Bronchial epithelial cell (primary cell): ENCODE results near the gene DLX5. TPM values are rescaled to one million over a fixed set of nuclear protein-coding genes. Genes with fewer than 3 reads are reported as not detected.
A peak's percentile ranks its signal among the peaks of the same experiment; 100 is the strongest.

ENCODE experiments used
- DNase-seq: peaks from one replicate; pipeline ENCODE4 v3.0.0-alpha.2; 2010; ENCODE audit warnings: low read depth
- FAIRE-seq: peaks from 2 replicates; lab custom pipeline; 2011; peaks lifted over from hg19 to GRCh38; lab: Jason Lieb, UNC
- H3K27me3 ChIP-seq: 2 replicates; pipeline ENCODE4 v1.5.1; 2011; ENCODE audit warnings: low read length; ENCODE audit not compliant: control insufficient read depth, insufficient read depth
- H3K36me3 ChIP-seq: 2 replicates; pipeline ENCODE4 v1.5.1; 2011; ENCODE audit warnings: low read length; ENCODE audit not compliant: control insufficient read depth, insufficient read depth
- H3K4me3 ChIP-seq: 2 replicates; pipeline ENCODE4 v1.5.1; 2011; ENCODE audit warnings: mild to moderate bottlenecking, low read depth, low read length, control low read depth
- CTCF ChIP-seq: IDR thresholded peaks from 2 replicates; pipeline ENCODE4 v1.5.1; 2011; ENCODE audit warnings: mild to moderate bottlenecking, moderate library complexity, low read length, control low read depth, inconsistent platforms; ENCODE audit not compliant: insufficient read depth, severe bottlenecking
- total RNA-seq: library from RNA; depleted of rRNA; stranded (reverse); fragments of >200 nt; gene quantifications from 2 replicates; pipeline ENCODE4 v1.2.1, GENCODE V29; 2014

Gene DLX5
- total RNA-seq, 1 donor from 2014 or later: not detected

- H3K27me3 ChIP-seq: peaks cover 35% of the 10 kb centered on the region
- no peak for TF ChIP-seq CTCF
- H3K36me3 ChIP-seq: no peaks in the 10 kb centered on the region
- DNase-seq (no peak), FAIRE-seq (no peak)
- no peak overlapping the region for H3K4me3 ChIP-seq
These were observed 36.9 kb downstream of the DLX5 start for GRCh38 chr7:96987719-96988118.

GRCh38 chr7:96986901-96987300 is 37.7 kb downstream of the DLX5 start:
- Histone ChIP-seq H3K36me3 (no peaks in the 10 kb centered on the region), H3K4me3 (no peak overlapping the region), H3K27me3 (peaks cover 28% of the 10 kb centered on the region)
- no peak for DNase-seq
- FAIRE-seq: no peak
- TF ChIP-seq CTCF: no peak

GRCh38 chr7:96985992-96986391 is 38.6 kb downstream of the DLX5 start:
- FAIRE-seq (no peak), DNase-seq (no peak)
- Histone ChIP-seq H3K27me3 (peaks cover 24% of the 10 kb centered on the region), H3K36me3 (no peaks in the 10 kb centered on the region), H3K4me3 (no peak overlapping the region)
- TF ChIP-seq CTCF: no peak

- TF ChIP-seq CTCF: no peak
- DNase-seq (peak; percentile 7), FAIRE-seq (no peak)
- Histone ChIP-seq H3K4me3 (no peak overlapping the region), H3K27me3 (peaks cover 10% of the 10 kb centered on the region), H3K36me3 (no peaks in the 10 kb centered on the region)
These were observed 42.0 kb downstream of the DLX5 start for GRCh38 chr7:96982586-96982985.

GRCh38 chr7:96979551-96980276 is 44.9 kb downstream of the DLX5 start:
- no peak for FAIRE-seq
- H3K4me3 ChIP-seq: no peak overlapping the region
- H3K27me3 ChIP-seq: peaks cover 4% of the 10 kb centered on the region
- DNase-seq: no peak
- TF ChIP-seq CTCF: no peak
- no peaks in the 10 kb centered on the region for H3K36me3 ChIP-seq

- DNase-seq (no peak), FAIRE-seq (no peak)
- Histone ChIP-seq H3K4me3 (no peak overlapping the region), H3K27me3 (peaks cover 3% of the 10 kb centered on the region), H3K36me3 (no peaks in the 10 kb centered on the region)
- no peak for TF ChIP-seq CTCF
These were observed 47.2 kb downstream of the DLX5 start for GRCh38 chr7:96977445-96977844.
